Astrocyte of the cerebellum (primary cell): Measurements from ENCODE around the gene RASL12.

ENCODE experiments used
- DNase-seq: peaks from one replicate; pipeline ENCODE4 v3.0.0-alpha.2; 2011; ENCODE audit warnings: low read depth
- H3K4me3 ChIP-seq: 2 replicates; pipeline ENCODE4 v1.5.1; 2011; ENCODE audit warnings: mild to moderate bottlenecking, low read depth, low read length, moderate library complexity
- CTCF ChIP-seq: IDR thresholded peaks from 2 replicates; pipeline ENCODE4 v1.5.1; 2012; ENCODE audit warnings: low read length, low read depth, moderate library complexity, mild to moderate bottlenecking; ENCODE audit errors: missing control alignments
- in situ Hi-C: cut with HindIII; loops from 2 replicates; pipeline ENCODE4 v1.10.0; 2017; ENCODE audit warnings: low sequenced_read_pairs

The RASL12 gene

GRCh38 chr15:65092911-65093792, 25.4 kb upstream of the RASL12 start:
- no peak overlapping the region for H3K4me3 ChIP-seq
- no peak for TF ChIP-seq CTCF
- DNase-seq: no peak
- in situ Hi-C loops: no loop called here

- no peak for DNase-seq
- in situ Hi-C loops: no loop called here
- no peak overlapping the region for H3K4me3 ChIP-seq
- TF ChIP-seq CTCF: no peak
These were observed 24.4 kb upstream of the RASL12 start for GRCh38 chr15:65091946-65092770.

- in situ Hi-C loops: no loop called here
- no peak for TF ChIP-seq CTCF
- DNase-seq: no peak
- H3K4me3 ChIP-seq: no peak overlapping the region
These were observed 21.5 kb upstream of the RASL12 start for GRCh38 chr15:65089206-65089824.

- in situ Hi-C loops: no loop called here
These were observed 20.8 kb upstream of the RASL12 start for GRCh38 chr15:65088643-65089021.

GRCh38 chr15:65087873-65088642, 20.3 kb upstream of the RASL12 start:
- H3K4me3 ChIP-seq: no peak overlapping the region
- DNase-seq: no peak
- in situ Hi-C loops: no loop called here
- TF ChIP-seq CTCF: no peak

More at GRCh38 chr15:65088643-65089021, 20.8 kb upstream of the RASL12 start:
- TF ChIP-seq CTCF: no peak
- no peak overlapping the region for H3K4me3 ChIP-seq
- DNase-seq: no peak

GRCh38 chr15:65087411-65087810, 19.6 kb upstream of the RASL12 start:
- in situ Hi-C loops: no loop called here
- TF ChIP-seq CTCF: no peak

More at GRCh38 chr15:65087411-65087810, 19.6 kb upstream of the RASL12 start:
- H3K4me3 ChIP-seq: no peak overlapping the region
- no peak for DNase-seq
